Activated B cell treated with CpG ODN at 0.5 μM for 24 hours (primary cell): Measurements from ENCODE around the gene GOT1. TPM values are rescaled to one million over a fixed set of nuclear protein-coding genes. Genes with fewer than 3 reads are reported as not detected.

Source experiments
- ATAC-seq: fragments of 200-7000 bp; cut with Tn5 transposase; one replicate; pipeline ENCODE4 v1.10.0; 2021; ENCODE audit warnings: low read depth, mild to moderate bottlenecking, moderate library complexity
- CTCF ChIA-PET: fragments of 350-600 bp; sonication (Branson Sonifier 250); formaldehyde crosslinking; loops from one replicate; lab custom pipeline; 2021; ENCODE audit warnings: antibody characterized with exemption; lab: Charles Lee
- POLR2A ChIA-PET: fragments of 350-600 bp; sonication (Branson Sonifier 250); formaldehyde crosslinking; loops from one replicate; lab custom pipeline; 2021; ENCODE audit warnings: antibody characterized with exemption; lab: Charles Lee
- DNase-seq: peaks from one replicate; pipeline ENCODE4 v3.0.0; 2022
- H3K27ac Mint-ChIP-seq: one replicate; pipeline ENCODE4 v1.8.0; 2020; ENCODE audit warnings: mixed read lengths
- H3K27me3 Mint-ChIP-seq: one replicate; pipeline ENCODE4 v1.8.0; 2021; ENCODE audit warnings: mixed read lengths
- H3K36me3 Mint-ChIP-seq: one replicate; pipeline ENCODE4 v1.8.0; 2021; ENCODE audit warnings: low read depth, mixed read lengths
- H3K4me1 Mint-ChIP-seq: one replicate; pipeline ENCODE4 v1.8.0; 2021; ENCODE audit warnings: mixed read lengths
- H3K4me3 Mint-ChIP-seq: one replicate; pipeline ENCODE4 v1.8.0; 2020; ENCODE audit warnings: mild to moderate bottlenecking, mixed read lengths
- H3K9me3 Mint-ChIP-seq: one replicate; pipeline ENCODE4 v1.8.0; 2020; ENCODE audit warnings: mixed read lengths
- CTCF ChIP-seq: fragments of 200-600 bp; IDR thresholded peaks from one replicate; pipeline ENCODE4 v1.8.0; 2022; ENCODE audit warnings: antibody characterized with exemption, mild to moderate bottlenecking
- intact Hi-C: fragments of 100-400 bp; cut with micrococcal nuclease; formaldehyde crosslinking; loops from one replicate; pipeline ENCODE4 v1.15.1; 2024
- total RNA-seq: library from RNA; stranded (reverse); gene quantifications from 2 replicates; pipeline ENCODE4 v1.2.3, GENCODE V29; 2022

The GOT1 gene
- total RNA-seq, 1 donor from 2014 or later: 31.4 TPM

- intact Hi-C loops: no loop called here
- ChIA-PET CTCF (no interaction called here), POLR2A (no interaction called here)
- Mint-ChIP-seq H3K36me3 (peaks cover 48% of the 10 kb centered on the region), H3K4me3 (no peak overlapping the region), H3K27ac (no peak overlapping the region), H3K9me3 (no peaks in the 10 kb centered on the region), H3K27me3 (no peaks in the 10 kb centered on the region), H3K4me1 (no peaks in the 10 kb centered on the region)
- ATAC-seq (no peak), DNase-seq (no peak)
- TF ChIP-seq CTCF: no peak
Observed at GRCh38 chr10:99410146-99410545, 20.3 kb downstream of the GOT1 start.

GRCh38 chr10:99406149-99406548, 24.3 kb downstream of the GOT1 start:
- intact Hi-C loops: no loop called here
- Mint-ChIP-seq H3K36me3 (peaks cover 68% of the 10 kb centered on the region), H3K27ac (no peak overlapping the region), H3K4me3 (no peak overlapping the region), H3K9me3 (no peaks in the 10 kb centered on the region), H3K4me1 (peaks cover 15% of the 10 kb centered on the region), H3K27me3 (no peaks in the 10 kb centered on the region)
- ATAC-seq (no peak), DNase-seq (no peak)
- ChIA-PET POLR2A (no interaction called here), CTCF (no interaction called here)
- TF ChIP-seq CTCF: no peak

GRCh38 chr10:99403674-99404073, 26.8 kb downstream of the GOT1 start:
- Mint-ChIP-seq H3K4me3 (no peak overlapping the region), H3K27me3 (no peaks in the 10 kb centered on the region), H3K4me1 (peaks cover 15% of the 10 kb centered on the region), H3K27ac (no peak overlapping the region), H3K36me3 (peaks cover 81% of the 10 kb centered on the region), H3K9me3 (no peaks in the 10 kb centered on the region)
- TF ChIP-seq CTCF: no peak
- ATAC-seq (no peak), DNase-seq (no peak)
- POLR2A ChIA-PET: no interaction called here
- CTCF ChIA-PET: interaction anchor here (1.5 to 1.7 kb wide), 2 partner anchors 11 to 30 kb away, joined by 3 to 4 read pairs; no protein-coding TSS in a partner anchor
- intact Hi-C loops: no loop called here

GRCh38 chr10:99399664-99400063, 30.8 kb downstream of the GOT1 start:
- CTCF ChIA-PET: interaction anchor here (1.0 kb wide), 1 partner anchor 39 kb away, joined by 3 read pairs; no protein-coding TSS in a partner anchor
- H3K27ac Mint-ChIP-seq: no peak overlapping the region
- ATAC-seq (no peak), DNase-seq (no peak)
- H3K27me3 Mint-ChIP-seq: no peaks in the 10 kb centered on the region
- no peak overlapping the region for H3K4me3 Mint-ChIP-seq
- peaks cover 86% of the 10 kb centered on the region for H3K36me3 Mint-ChIP-seq
- H3K4me1 Mint-ChIP-seq: peaks cover 12% of the 10 kb centered on the region
- intact Hi-C loops: loop anchor here (10.0 kb wide), 2 partner anchors 135 to 935 kb away; partner anchors contain the start of gene NKX2-3
- TF ChIP-seq CTCF: no peak
- H3K9me3 Mint-ChIP-seq: no peaks in the 10 kb centered on the region
- POLR2A ChIA-PET: no interaction called here

- TF ChIP-seq CTCF: no peak
- DNase-seq: no peak
- Mint-ChIP-seq H3K36me3 (peaks cover 56% of the 10 kb centered on the region), H3K27ac (no peak overlapping the region), H3K27me3 (peaks cover 2% of the 10 kb centered on the region), H3K4me1 (no peaks in the 10 kb centered on the region), H3K9me3 (no peaks in the 10 kb centered on the region), H3K4me3 (no peak overlapping the region)
- intact Hi-C loops: loop anchor here (10.0 kb wide), 2 partner anchors 138 to 932 kb away; partner anchors contain the start of gene NKX2-3
- ChIA-PET POLR2A (no interaction called here), CTCF (no interaction called here)
- ATAC-seq: no peak
Observed at GRCh38 chr10:99396471-99396870, 34.0 kb downstream of the GOT1 start.
